ENCODE data around the gene BRAT1.

GRCh38 chr7:2587134-2587533, 31.8 kb upstream of the BRAT1 start:
- TF ChIP-seq, protein P1, sequence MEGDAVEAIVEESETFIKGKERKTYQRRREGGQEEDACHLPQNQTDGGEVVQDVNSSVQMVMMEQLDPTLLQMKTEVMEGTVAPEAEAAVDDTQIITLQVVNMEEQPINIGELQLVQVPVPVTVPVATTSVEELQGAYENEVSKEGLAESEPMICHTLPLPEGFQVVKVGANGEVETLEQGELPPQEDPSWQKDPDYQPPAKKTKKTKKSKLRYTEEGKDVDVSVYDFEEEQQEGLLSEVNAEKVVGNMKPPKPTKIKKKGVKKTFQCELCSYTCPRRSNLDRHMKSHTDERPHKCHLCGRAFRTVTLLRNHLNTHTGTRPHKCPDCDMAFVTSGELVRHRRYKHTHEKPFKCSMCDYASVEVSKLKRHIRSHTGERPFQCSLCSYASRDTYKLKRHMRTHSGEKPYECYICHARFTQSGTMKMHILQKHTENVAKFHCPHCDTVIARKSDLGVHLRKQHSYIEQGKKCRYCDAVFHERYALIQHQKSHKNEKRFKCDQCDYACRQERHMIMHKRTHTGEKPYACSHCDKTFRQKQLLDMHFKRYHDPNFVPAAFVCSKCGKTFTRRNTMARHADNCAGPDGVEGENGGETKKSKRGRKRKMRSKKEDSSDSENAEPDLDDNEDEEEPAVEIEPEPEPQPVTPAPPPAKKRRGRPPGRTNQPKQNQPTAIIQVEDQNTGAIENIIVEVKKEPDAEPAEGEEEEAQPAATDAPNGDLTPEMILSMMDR (IDR thresholded peaks at IDR 0.05; ENCODE audit: low read length), result no peak
- TF ChIP-seq EZH2 (IDR thresholded peaks at IDR 0.05; ENCODE audit: borderline replicate concordance, low read length), result no peak
